IMR-90 (cell line): ENCODE data around the gene GKN1. TPM values are rescaled to one million over a fixed set of nuclear protein-coding genes. Genes with fewer than 3 reads are reported as not detected.

Source experiments
- ATAC-seq: fragments of 200-7000 bp; cut with Tn5 transposase; 2 replicates; pipeline ENCODE4 v1.9.1; 2020; ENCODE audit warnings: low read depth, mild to moderate bottlenecking, moderate library complexity
- BruUV-seq: library from RNA; stranded (reverse); fragments of 400-500 nt; replicated peaks from 2 replicates; lab custom pipeline; 2021; lab: Mats Ljungman, UMichigan
- CTCF ChIA-PET: fragments of 300-600 bp; formaldehyde crosslinking; extraction: SDS; loops from one replicate; lab custom pipeline; 2021; ENCODE audit warnings: antibody characterized with exemption; lab: Yijun Ruan, JAX
- POLR2A ChIA-PET: fragments of 300-600 bp; sonication (Branson Sonifier 250); formaldehyde crosslinking; loops from one replicate; lab custom pipeline; 2022; ENCODE audit warnings: antibody characterized with exemption; ENCODE audit not compliant: unreplicated experiment; lab: Charles Lee
- DNase-seq: peaks from one replicate; pipeline ENCODE4 v3.0.0; 2013
- H2AFZ ChIP-seq: replicated peaks from 2 replicates; pipeline ENCODE3; 2013; ENCODE audit warnings: low read length, mild to moderate bottlenecking; ENCODE audit not compliant: poor library complexity
- H2AK5ac ChIP-seq: 2 replicates; pipeline ENCODE4 v1.6.1; 2013; ENCODE audit warnings: low read depth, low read length, inconsistent platforms
- H2AK9ac ChIP-seq: replicated peaks from 2 replicates; pipeline ENCODE3; 2013; ENCODE audit warnings: mild to moderate bottlenecking, low read depth, low read length, moderate library complexity; ENCODE audit not compliant: poor library complexity
- H2BK120ac ChIP-seq: 2 replicates; pipeline ENCODE4 v1.6.1; 2013; ENCODE audit warnings: low read depth, low read length, inconsistent platforms
- H2BK15ac ChIP-seq: 3 replicates; pipeline ENCODE4 v1.6.1; 2013; ENCODE audit warnings: low read depth, low read length, inconsistent platforms
- H2BK20ac ChIP-seq: 2 replicates; pipeline ENCODE4 v1.6.1; 2013; ENCODE audit warnings: low read depth, mild to moderate bottlenecking, inconsistent platforms, low read length, moderate library complexity
- H2BK5ac ChIP-seq: 2 replicates; pipeline ENCODE4 v1.6.1; 2013; ENCODE audit warnings: mild to moderate bottlenecking, low read depth, low read length, inconsistent platforms; ENCODE audit not compliant: poor library complexity, severe bottlenecking
- H3K14ac ChIP-seq: replicated peaks from 2 replicates; pipeline ENCODE4 v1.6.1; 2013; ENCODE audit warnings: low read depth, low read length, inconsistent platforms
- H3K18ac ChIP-seq: 2 replicates; pipeline ENCODE4 v1.6.1; 2013; ENCODE audit warnings: low read depth, low read length, control low read depth
- H3K23ac ChIP-seq: 2 replicates; pipeline ENCODE4 v1.6.1; 2013; ENCODE audit warnings: low read depth, low read length, inconsistent platforms
- H3K27ac ChIP-seq: 2 replicates; pipeline ENCODE4 v1.5.1; 2013; ENCODE audit warnings: mild to moderate bottlenecking, control low read depth, low read length; ENCODE audit not compliant: insufficient read depth
- H3K27me3 ChIP-seq: 2 replicates; pipeline ENCODE4 v1.6.1; 2013; ENCODE audit warnings: low read length; ENCODE audit not compliant: control insufficient read depth, insufficient read depth
- H3K36me3 ChIP-seq: 2 replicates; pipeline ENCODE4 v1.6.1; 2013; ENCODE audit warnings: low read length, mixed read lengths; ENCODE audit not compliant: control insufficient read depth, insufficient read depth
- H3K4ac ChIP-seq: 2 replicates; pipeline ENCODE4 v1.6.1; 2013; ENCODE audit warnings: low read depth, low read length, inconsistent platforms
- H3K4me1 ChIP-seq: 2 replicates; pipeline ENCODE4 v1.6.1; 2013; ENCODE audit warnings: low read length, mixed read lengths; ENCODE audit not compliant: control insufficient read depth, insufficient read depth
- H3K4me2 ChIP-seq: 2 replicates; pipeline ENCODE4 v1.6.1; 2013; ENCODE audit warnings: low read depth, mild to moderate bottlenecking, control low read depth, low read length, moderate library complexity
- H3K4me3 ChIP-seq: 2 replicates; pipeline ENCODE4 v1.5.1; 2013; ENCODE audit warnings: low read depth, mild to moderate bottlenecking, control low read depth, low read length, moderate library complexity; ENCODE audit not compliant: insufficient read depth
- H3K56ac ChIP-seq: 2 replicates; pipeline ENCODE4 v1.6.1; 2013; ENCODE audit warnings: low read length, inconsistent platforms; ENCODE audit not compliant: insufficient read depth; ENCODE audit errors: extremely low read depth
- H3K79me1 ChIP-seq, 2 experiments: 2 replicates each; pipeline ENCODE4 v1.6.1; 2013; ENCODE audit warnings: low read length in 2 of 2, inconsistent platforms in 1 of 2, low read depth in 1 of 2
- H3K9ac ChIP-seq: 2 replicates; pipeline ENCODE4 v1.6.1; 2013; ENCODE audit warnings: low read depth, low read length, control low read depth
- H3K9me1 ChIP-seq: 2 replicates; pipeline ENCODE4 v1.6.1; 2013; ENCODE audit warnings: low read length, inconsistent platforms; ENCODE audit not compliant: insufficient read depth
- H3K9me3 ChIP-seq: 2 replicates; pipeline ENCODE4 v1.6.1; 2013; ENCODE audit warnings: low read length; ENCODE audit not compliant: control insufficient read depth, insufficient read depth
- H4K20me1 ChIP-seq: 2 replicates; pipeline ENCODE4 v1.6.1; 2013; ENCODE audit warnings: low read length, inconsistent platforms; ENCODE audit not compliant: insufficient read depth
- H4K5ac ChIP-seq: 2 replicates; pipeline ENCODE4 v1.6.1; 2013; ENCODE audit warnings: mild to moderate bottlenecking, low read depth, low read length, control low read depth
- H4K8ac ChIP-seq, 2 experiments: 2 replicates each; pipeline ENCODE4 v1.6.1; 2013; ENCODE audit warnings: low read depth in 2 of 2, low read length in 2 of 2, control low read depth in 1 of 2, inconsistent platforms in 1 of 2
- H4K91ac ChIP-seq: 2 replicates; pipeline ENCODE4 v1.6.1; 2013; ENCODE audit warnings: low read depth, low read length, inconsistent platforms; ENCODE audit not compliant: insufficient read depth
- BHLHE40 ChIP-seq: fragments of 150-350 bp; IDR thresholded peaks from 2 replicates; pipeline ENCODE4 v1.6.1; 2016; ENCODE audit warnings: mild to moderate bottlenecking, low read depth, low read length
- CEBPB ChIP-seq: IDR thresholded peaks from 2 replicates; pipeline ENCODE4 v1.6.1; 2012; ENCODE audit warnings: low read depth, low read length, improper control_type of control experiment
- CHD1 ChIP-seq: IDR thresholded peaks from 2 replicates; pipeline ENCODE4 v1.6.1; 2012; ENCODE audit warnings: low read depth, low read length, improper control_type of control experiment
- FOS ChIP-seq: fragments of 150-350 bp; IDR thresholded peaks from 2 replicates; pipeline ENCODE4 v1.6.1; 2016; ENCODE audit warnings: low read depth, low read length
- MAFK ChIP-seq: IDR thresholded peaks from 2 replicates; pipeline ENCODE4 v1.6.1; 2012; ENCODE audit warnings: low read depth, low read length, improper control_type of control experiment
- MAZ ChIP-seq: IDR thresholded peaks from 2 replicates; pipeline ENCODE4 v1.6.1; 2012; ENCODE audit warnings: low read depth, mild to moderate bottlenecking, low read length, improper control_type of control experiment, moderate library complexity, borderline replicate concordance
- MXI1 ChIP-seq: IDR thresholded peaks from 2 replicates; pipeline ENCODE4 v1.6.1; 2012; ENCODE audit warnings: low read depth, mild to moderate bottlenecking, low read length, moderate library complexity, borderline replicate concordance
- NFE2L2 ChIP-seq: fragments of 150-350 bp; IDR thresholded peaks from 2 replicates; pipeline ENCODE4 v1.6.1; 2016; ENCODE audit warnings: low read depth, mild to moderate bottlenecking, low read length
- RAD21 ChIP-seq: IDR thresholded peaks from 2 replicates; pipeline ENCODE4 v1.6.1; 2012; ENCODE audit warnings: low read length, improper control_type of control experiment
- RCOR1 ChIP-seq: IDR thresholded peaks from 2 replicates; pipeline ENCODE4 v1.6.1; 2012; ENCODE audit warnings: mild to moderate bottlenecking, low read length, improper control_type of control experiment; ENCODE audit not compliant: insufficient replicate concordance
- RFX5 ChIP-seq: IDR thresholded peaks from 2 replicates; pipeline ENCODE4 v1.8.0; 2012; ENCODE audit warnings: low read depth, mild to moderate bottlenecking, low read length, moderate library complexity
- WGBS, 2 experiments: methylation state at CpG; one replicate each; pipeline versions ENCODE4 v1.1.5 to v1.1.7; 2013; ENCODE audit warnings: missing lambda C conversion rate in 2 of 2; ENCODE audit not compliant: insufficient read length in 1 of 2; ENCODE audit errors: extremely low coverage in 2 of 2; 5-methylcytosine and 5-hydroxymethylcytosine counted together
- dilution Hi-C: fragments of 300-500 bp; cut with HindIII; formaldehyde crosslinking; loops from one replicate; pipeline ENCODE4 v1.14.3; 2018; ENCODE audit warnings: low sequenced_read_pairs; ENCODE audit not compliant: unreplicated experiment
- in situ Hi-C: fragments of 300-500 bp; cut with MboI; formaldehyde crosslinking; loops from 3 replicates; pipeline ENCODE4 v1.14.3; 2019; ENCODE audit warnings: low sequenced_read_pairs, inconsistent platforms, mixed read lengths
- intact Hi-C: fragments of 100-400 bp; cut with micrococcal nuclease; formaldehyde crosslinking; loops from 2 replicates; pipeline ENCODE4 v1.10.0; 2022
- polyA plus RNA-seq, 3 experiments: library from polyadenylated mRNA; depleted of rRNA; stranded (reverse); fragments of >200 nt; gene quantifications; 2 replicates each; pipeline ENCODE4 v1.2.3, GENCODE V29; 2012; ENCODE audit warnings: low replicate concordance in 1 of 3
- total RNA-seq: library from RNA; depleted of rRNA; stranded (reverse); fragments of >200 nt; gene quantifications from 2 replicates; pipeline ENCODE4 v1.2.3, GENCODE V29; 2012
- TF ChIP-seq, protein P1 (sequence below): fragments of 150-350 bp; IDR thresholded peaks from 2 replicates; pipeline ENCODE4 v1.6.1; 2017; ENCODE audit warnings: mild to moderate bottlenecking, antibody characterized with exemption, low read length, low read depth
- TF ChIP-seq, protein P2 (sequence below): fragments of 150-350 bp; IDR thresholded peaks from 2 replicates; pipeline ENCODE4 v1.6.1; 2016; ENCODE audit warnings: low read depth, mild to moderate bottlenecking, low read length, moderate library complexity, borderline replicate concordance
- TF ChIP-seq, protein P3 (sequence below): conservative IDR thresholded peaks from 2 replicates; pipeline ENCODE4 v1.5.1; 2012; ENCODE audit warnings: mild to moderate bottlenecking, low read depth, low read length, improper control_type of control experiment

GKN1 gene
- total and polyA plus RNA-seq, 2 of the 4 experiments (the other 2 are of a cell fraction): not detected

GRCh38 chr2:68995916-68996315 is 21.5 kb downstream of the GKN1 start:
- no peak overlapping the region for H2AFZ ChIP-seq
- ATAC-seq: peak; percentile 64

More at GRCh38 chr2:68995916-68996315, 21.5 kb downstream of the GKN1 start:
- POLR2A ChIA-PET: no interaction called here
- Histone ChIP-seq H2AK9ac (no peak overlapping the region), H3K4me1 (peaks cover 15% of the 10 kb centered on the region), H4K8ac (peak overlapping the region in 1 of 2 experiments; percentile 61; a peak in 1 of 4 replicates), H2AK5ac (0 out of 2 replicates have a peak overlapping the region, but pooled peaks have one; percentile 13), H3K27me3 (no peaks in the 10 kb centered on the region), H4K20me1 (no peaks in the 10 kb centered on the region), H4K91ac (no peak overlapping the region; the same call in 1 of the 2 replicates), H3K4me3 (no peak overlapping the region), H3K9ac (no peak overlapping the region), H3K14ac (no peak overlapping the region), H2BK5ac (peak overlapping the region; percentile 14), H3K9me3 (no peaks in the 10 kb centered on the region), H3K36me3 (no peaks in the 10 kb centered on the region), H2BK120ac (peak overlapping the region; percentile 7; the same call in 1 of the 2 replicates), H3K9me1 (no peaks in the 10 kb centered on the region), H3K4me2 (no peak overlapping the region; the same call in 1 of the 2 replicates), H3K23ac (no peak overlapping the region), H3K27ac (peak overlapping the region; percentile 80), H4K5ac (peak overlapping the region; percentile 13; the same call in 1 of the 2 replicates), H3K56ac (no peak overlapping the region), H2BK20ac (0 out of 2 replicates have a peak overlapping the region, but pooled peaks have one; percentile 23), H2BK15ac (0 out of 3 replicates have a peak overlapping the region, but pooled peaks have one; percentile 25), H3K4ac (peak overlapping the region; percentile 11; the same call in 1 of the 2 replicates), H3K18ac (peak overlapping the region; percentile 30), H3K79me1 (no peaks in the 10 kb centered on the region)
- in situ Hi-C loops (no loop called here), intact Hi-C loops (no loop called here), dilution Hi-C loops (no loop called here)
- TF ChIP-seq MAZ (no peak), RCOR1 (no peak), FOS (no peak), MAFK (no peak), RFX5 (no peak), RAD21 (no peak), MXI1 (no peak), BHLHE40 (no peak), NFE2L2 (no peak), CHD1 (no peak), CEBPB (no peak)
- TF ChIP-seq, protein P1, sequence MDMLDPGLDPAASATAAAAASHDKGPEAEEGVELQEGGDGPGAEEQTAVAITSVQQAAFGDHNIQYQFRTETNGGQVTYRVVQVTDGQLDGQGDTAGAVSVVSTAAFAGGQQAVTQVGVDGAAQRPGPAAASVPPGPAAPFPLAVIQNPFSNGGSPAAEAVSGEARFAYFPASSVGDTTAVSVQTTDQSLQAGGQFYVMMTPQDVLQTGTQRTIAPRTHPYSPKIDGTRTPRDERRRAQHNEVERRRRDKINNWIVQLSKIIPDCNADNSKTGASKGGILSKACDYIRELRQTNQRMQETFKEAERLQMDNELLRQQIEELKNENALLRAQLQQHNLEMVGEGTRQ: no peak
- TF ChIP-seq, protein P2, sequence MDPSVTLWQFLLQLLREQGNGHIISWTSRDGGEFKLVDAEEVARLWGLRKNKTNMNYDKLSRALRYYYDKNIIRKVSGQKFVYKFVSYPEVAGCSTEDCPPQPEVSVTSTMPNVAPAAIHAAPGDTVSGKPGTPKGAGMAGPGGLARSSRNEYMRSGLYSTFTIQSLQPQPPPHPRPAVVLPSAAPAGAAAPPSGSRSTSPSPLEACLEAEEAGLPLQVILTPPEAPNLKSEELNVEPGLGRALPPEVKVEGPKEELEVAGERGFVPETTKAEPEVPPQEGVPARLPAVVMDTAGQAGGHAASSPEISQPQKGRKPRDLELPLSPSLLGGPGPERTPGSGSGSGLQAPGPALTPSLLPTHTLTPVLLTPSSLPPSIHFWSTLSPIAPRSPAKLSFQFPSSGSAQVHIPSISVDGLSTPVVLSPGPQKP: no peak
- TF ChIP-seq, protein P3, sequence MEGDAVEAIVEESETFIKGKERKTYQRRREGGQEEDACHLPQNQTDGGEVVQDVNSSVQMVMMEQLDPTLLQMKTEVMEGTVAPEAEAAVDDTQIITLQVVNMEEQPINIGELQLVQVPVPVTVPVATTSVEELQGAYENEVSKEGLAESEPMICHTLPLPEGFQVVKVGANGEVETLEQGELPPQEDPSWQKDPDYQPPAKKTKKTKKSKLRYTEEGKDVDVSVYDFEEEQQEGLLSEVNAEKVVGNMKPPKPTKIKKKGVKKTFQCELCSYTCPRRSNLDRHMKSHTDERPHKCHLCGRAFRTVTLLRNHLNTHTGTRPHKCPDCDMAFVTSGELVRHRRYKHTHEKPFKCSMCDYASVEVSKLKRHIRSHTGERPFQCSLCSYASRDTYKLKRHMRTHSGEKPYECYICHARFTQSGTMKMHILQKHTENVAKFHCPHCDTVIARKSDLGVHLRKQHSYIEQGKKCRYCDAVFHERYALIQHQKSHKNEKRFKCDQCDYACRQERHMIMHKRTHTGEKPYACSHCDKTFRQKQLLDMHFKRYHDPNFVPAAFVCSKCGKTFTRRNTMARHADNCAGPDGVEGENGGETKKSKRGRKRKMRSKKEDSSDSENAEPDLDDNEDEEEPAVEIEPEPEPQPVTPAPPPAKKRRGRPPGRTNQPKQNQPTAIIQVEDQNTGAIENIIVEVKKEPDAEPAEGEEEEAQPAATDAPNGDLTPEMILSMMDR: no peak
- CTCF ChIA-PET: interaction anchor here (0.7 to 1.3 kb wide), 3 partner anchors 13 to 552 kb away, joined by 3 to 5 read pairs (median 3); no protein-coding TSS in a partner anchor
- no peak for DNase-seq
- no CpG with 5 or more reads among the region's 3 CpGs for WGBS, 2 experiments
- no TSS peak for BruUV-seq
